Measurements from ENCODE around the gene ALG11.

GRCh38 chr13:51978796-51979556 lies 33.2 kb upstream of the ALG11 start:
- TF ChIP-seq CTCF (IDR thresholded peaks at IDR 0.05; ENCODE audit: low read depth, low read length) (no peak), POLR2A (IDR thresholded peaks at IDR 0.05; ENCODE audit: extremely low read depth, insufficient read length) (no peak), MYC (IDR thresholded peaks at IDR 0.05; ENCODE audit: low read depth, low read length) (no peak), MAX (IDR thresholded peaks at IDR 0.05; ENCODE audit: low read depth, low read length) (no peak; the same call in 1 of the 2 replicates)
